GM23338 (cell line): ENCODE data around the gene IRX1. TPM values are rescaled to one million over a fixed set of nuclear protein-coding genes. Genes with fewer than 3 reads are reported as not detected.

Experiments used
- ATAC-seq: fragments of 200-7000 bp; cut with Tn5 transposase; 3 replicates; pipeline ENCODE4 v1.9.1; 2020
- DNase-seq: peaks from one replicate; pipeline ENCODE4 v3.0.0-alpha.2; 2015; ENCODE audit warnings: low spot score
- H2AFZ ChIP-seq: fragments of 200-600 bp; sonication (generic); 2 replicates; pipeline ENCODE4 v1.8.0; 2016; ENCODE audit warnings: antibody characterized with exemption, mild to moderate bottlenecking, moderate library complexity
- H3F3A ChIP-seq: fragments of 200-600 bp; sonication (generic); replicated peaks from 2 replicates; pipeline ENCODE4 v1.8.0; 2017; ENCODE audit warnings: antibody characterized with exemption, mixed run types, low read depth
- H3K27ac ChIP-seq: fragments of 200-600 bp; sonication (generic); 2 replicates; pipeline ENCODE4 v1.6.1; 2016; ENCODE audit warnings: low read depth
- H3K27me3 ChIP-seq: fragments of 200-600 bp; sonication (generic); 2 replicates; pipeline ENCODE4 v1.8.0; 2016; ENCODE audit warnings: mild to moderate bottlenecking, mixed run types, moderate library complexity; ENCODE audit not compliant: insufficient read depth
- H3K36me3 ChIP-seq: fragments of 200-600 bp; sonication (generic); 2 replicates; pipeline ENCODE4 v1.8.0; 2016; ENCODE audit warnings: mild to moderate bottlenecking; ENCODE audit not compliant: insufficient read depth
- H3K4me1 ChIP-seq: fragments of 200-600 bp; sonication (generic); 2 replicates; pipeline ENCODE4 v1.8.0; 2016; ENCODE audit warnings: mild to moderate bottlenecking, moderate library complexity; ENCODE audit not compliant: insufficient read depth
- H3K4me2 ChIP-seq: fragments of 200-600 bp; sonication (generic); 2 replicates; pipeline ENCODE4 v1.7.1; 2017; ENCODE audit warnings: mixed run types
- H3K4me3 ChIP-seq: fragments of 200-600 bp; sonication (generic); 2 replicates; pipeline ENCODE4 v1.6.1; 2016; ENCODE audit warnings: mixed run types
- H3K79me2 ChIP-seq: fragments of 200-600 bp; sonication (generic); replicated peaks from 2 replicates; pipeline ENCODE4 v1.8.0; 2017; ENCODE audit warnings: mild to moderate bottlenecking; ENCODE audit not compliant: insufficient read depth
- H3K9me2 ChIP-seq: fragments of 200-600 bp; sonication (generic); 2 replicates; pipeline ENCODE4 v1.8.0; 2017; ENCODE audit not compliant: insufficient read depth
- H4K20me1 ChIP-seq: fragments of 200-600 bp; sonication (generic); replicated peaks from 2 replicates; pipeline ENCODE4 v1.8.0; 2017; ENCODE audit warnings: mild to moderate bottlenecking; ENCODE audit not compliant: insufficient read depth
- H3K27ac Mint-ChIP-seq: 2 replicates; pipeline ENCODE4 v1.8.0; 2020; ENCODE audit warnings: inconsistent platforms, mild to moderate bottlenecking, moderate library complexity, mixed read lengths
- H3K27me3 Mint-ChIP-seq: 3 replicates; pipeline ENCODE4 v1.8.0; 2022; ENCODE audit warnings: low read depth, mild to moderate bottlenecking, moderate library complexity, mixed read lengths, inconsistent platforms; ENCODE audit not compliant: insufficient read depth, poor library complexity
- H3K36me3 Mint-ChIP-seq: 3 replicates; pipeline ENCODE4 v1.8.0; 2021; ENCODE audit warnings: low read depth, mild to moderate bottlenecking, inconsistent platforms, moderate library complexity, mixed read lengths
- H3K4me1 Mint-ChIP-seq: 3 replicates; pipeline ENCODE4 v1.8.0; 2020; ENCODE audit warnings: mild to moderate bottlenecking, inconsistent platforms, mixed read lengths
- H3K4me3 Mint-ChIP-seq: 3 replicates; pipeline ENCODE4 v1.8.0; 2021; ENCODE audit warnings: moderate library complexity, mild to moderate bottlenecking, inconsistent platforms, mixed read lengths
- H3K9me3 Mint-ChIP-seq: 3 replicates; pipeline ENCODE4 v1.8.0; 2020; ENCODE audit warnings: moderate library complexity, mild to moderate bottlenecking, inconsistent platforms, mixed read lengths
- CREB1 ChIP-seq: fragments of 250-450 bp; sonication (Bioruptor Pico); IDR thresholded peaks from 2 replicates; pipeline ENCODE4 v1.5.0; 2020; ENCODE audit warnings: low read depth, mild to moderate bottlenecking, moderate library complexity
- CTCF ChIP-seq, 2 experiments: fragments of 200-600 bp in 1 of 2; sonication (generic) in 1 of 2; conservative IDR thresholded peaks; 2 replicates each; pipeline versions ENCODE4 v1.5.1 to v1.6.1; 2016 to 2017; ENCODE audit warnings: antibody characterized with exemption in 2 of 2, low read depth in 2 of 2, mild to moderate bottlenecking in 2 of 2, moderate library complexity in 1 of 2
- ETS1 ChIP-seq: IDR thresholded peaks from 2 replicates; pipeline ENCODE4 v1.6.1; 2016; ENCODE audit warnings: antibody characterized with exemption
- EZH2 ChIP-seq: fragments of 200-600 bp; sonication (generic); IDR thresholded peaks from one replicate; pipeline ENCODE4 v1.8.0; 2017; ENCODE audit warnings: antibody characterized with exemption, mild to moderate bottlenecking, low read depth; ENCODE audit not compliant: unreplicated experiment
- NANOG ChIP-seq: IDR thresholded peaks from 2 replicates; pipeline ENCODE4 v1.6.1; 2016; ENCODE audit warnings: antibody characterized with exemption, borderline replicate concordance
- POLR2AphosphoS5 ChIP-seq: IDR thresholded peaks from 2 replicates; pipeline ENCODE4 v1.6.1; 2016; ENCODE audit warnings: antibody characterized with exemption, low read depth
- REST ChIP-seq: IDR thresholded peaks from one replicate; pipeline ENCODE4 v1.6.1; 2018; ENCODE audit warnings: antibody characterized with exemption; ENCODE audit not compliant: unreplicated experiment
- STAT1 ChIP-seq: IDR thresholded peaks from one replicate; pipeline ENCODE4 v1.6.1; 2016; ENCODE audit warnings: antibody characterized with exemption; ENCODE audit not compliant: unreplicated experiment
- ZNF114 ChIP-seq: fragments of 250-450 bp; sonication (Bioruptor Pico); IDR thresholded peaks from 2 replicates; pipeline ENCODE4 v1.5.0; 2020; ENCODE audit warnings: mild to moderate bottlenecking, moderate library complexity
- ZNF331 ChIP-seq: fragments of 250-450 bp; sonication (Bioruptor Pico); IDR thresholded peaks from 2 replicates; pipeline ENCODE4 v1.5.0; 2020; ENCODE audit warnings: low read depth, mild to moderate bottlenecking, moderate library complexity
- ZNF462 ChIP-seq: fragments of 250-450 bp; sonication (Bioruptor Pico); IDR thresholded peaks from 2 replicates; pipeline ENCODE4 v1.5.0; 2020; ENCODE audit warnings: mild to moderate bottlenecking, moderate library complexity
- polyA plus RNA-seq: library from polyadenylated mRNA; unstranded; fragments of >200 nt; fragmentation: Nextera tagmentation; extraction: Ambion mirVana; gene quantifications from 2 replicates; pipeline ENCODE4 v1.2.1, GENCODE V29; 2016
- total RNA-seq: library from RNA; depleted of rRNA; stranded (reverse); fragments of >200 nt; shearing (Covaris generic); gene quantifications from 2 replicates; pipeline ENCODE4 v1.2.3, GENCODE V29; 2014

Gene IRX1
- total and polyA plus RNA-seq, 2 experiments from 2014 or later: 0.11 to 1.8 TPM

- H3K9me3 Mint-ChIP-seq: peaks cover 8% of the 10 kb centered on the region; the same call in 1 of the 3 replicates
- no peak overlapping the region for H3K4me3 Mint-ChIP-seq
- H3K27me3 Mint-ChIP-seq: peaks cover 2% of the 10 kb centered on the region
- no peaks in the 10 kb centered on the region for H3K36me3 Mint-ChIP-seq
- Histone ChIP-seq H3K27me3 (no peaks in the 10 kb centered on the region), H2AFZ (no peak overlapping the region), H4K20me1 (no peaks in the 10 kb centered on the region), H3F3A (no peaks in the 10 kb centered on the region), H3K4me3 (no peak overlapping the region), H3K27ac (no peak overlapping the region), H3K9me2 (no peaks in the 10 kb centered on the region), H3K79me2 (no peaks in the 10 kb centered on the region), H3K4me2 (no peak overlapping the region), H3K36me3 (no peaks in the 10 kb centered on the region), H3K4me1 (no peaks in the 10 kb centered on the region)
- no peak for ATAC-seq
- DNase-seq: no peak
- no peak for TF ChIP-seq STAT1
- TF ChIP-seq ZNF331: no peak
- peaks cover 4% of the 10 kb centered on the region; the same call in 1 of the 3 replicates for H3K4me1 Mint-ChIP-seq
- no peak overlapping the region for H3K27ac Mint-ChIP-seq
These were observed 19.6 kb downstream of the IRX1 start for GRCh38 chr5:3615217-3615616.

- Histone ChIP-seq H3K27ac (no peak overlapping the region), H3K4me3 (no peak overlapping the region), H3F3A (no peaks in the 10 kb centered on the region), H3K4me1 (no peaks in the 10 kb centered on the region), H3K36me3 (no peaks in the 10 kb centered on the region), H3K79me2 (no peaks in the 10 kb centered on the region), H2AFZ (no peak overlapping the region), H3K9me2 (no peaks in the 10 kb centered on the region), H3K27me3 (no peaks in the 10 kb centered on the region), H3K4me2 (no peak overlapping the region), H4K20me1 (no peaks in the 10 kb centered on the region)
- Mint-ChIP-seq H3K27me3 (peaks cover 2% of the 10 kb centered on the region), H3K9me3 (peaks cover 8% of the 10 kb centered on the region; the same call in 1 of the 3 replicates), H3K27ac (no peak overlapping the region), H3K36me3 (no peaks in the 10 kb centered on the region), H3K4me3 (no peak overlapping the region), H3K4me1 (no peaks in the 10 kb centered on the region)
- no peak for DNase-seq
- no peak for ATAC-seq
- TF ChIP-seq ETS1 (no peak), CTCF (conservative IDR thresholded peaks at IDR 0.05; ENCODE audit: low read depth in 2 of 2) (no peak), NANOG (no peak), POLR2AphosphoS5 (no peak), ZNF462 (no peak), EZH2 (no peak), REST (no peak), CREB1 (CRISPR knock-in tag) (no peak), ZNF114 (CRISPR knock-in tag) (no peak)
These were observed 20.2 kb downstream of the IRX1 start for GRCh38 chr5:3615829-3616228.
